Fibroblast of lung (primary cell): ENCODE measurements around the gene NOPCHAP1. TPM values are rescaled to one million over a fixed set of nuclear protein-coding genes. Genes with fewer than 3 reads are reported as not detected.

Source experiments
- DNase-seq, 2 donors: peaks; one replicate each; pipeline versions ENCODE4 v3.0.0 to v3.0.0-alpha.2; 2010; ENCODE audit warnings: low read depth in 2 of 2
- H2AFZ ChIP-seq: 2 replicates; pipeline ENCODE4 v1.5.1; 2012; ENCODE audit warnings: low read length, control low read depth, inconsistent platforms
- H3K27ac ChIP-seq: 2 replicates; pipeline ENCODE4 v1.5.1; 2011; ENCODE audit warnings: low read length, control low read depth; ENCODE audit not compliant: insufficient read depth
- H3K27me3 ChIP-seq: 2 replicates; pipeline ENCODE4 v1.5.1; 2011; ENCODE audit warnings: mild to moderate bottlenecking, low read length; ENCODE audit not compliant: control insufficient read depth, insufficient read depth
- H3K36me3 ChIP-seq: 2 replicates; pipeline ENCODE4 v1.5.1; 2011; ENCODE audit warnings: low read length; ENCODE audit not compliant: control insufficient read depth, insufficient read depth
- H3K4me1 ChIP-seq: 2 replicates; pipeline ENCODE4 v1.5.1; 2011; ENCODE audit warnings: low read length; ENCODE audit not compliant: control insufficient read depth, insufficient read depth; ENCODE audit errors: extremely low read depth
- H3K4me2 ChIP-seq: 2 replicates; pipeline ENCODE4 v1.5.1; 2011; ENCODE audit warnings: low read length, control low read depth; ENCODE audit not compliant: insufficient read depth; ENCODE audit errors: extremely low read depth
- H3K4me3 ChIP-seq, 4 experiments: fragments of 200-600 bp in 1 of 4; sonication (generic) in 1 of 4; replicated peaks in 1 of 4; 2 replicates each; pipeline ENCODE4 v1.5.1; 2011 to 2016; ENCODE audit warnings: low read length in 4 of 4, low read depth in 3 of 4, mild to moderate bottlenecking in 3 of 4, control low read depth in 2 of 4, inconsistent platforms in 1 of 4, mixed read lengths in 1 of 4; ENCODE audit not compliant: insufficient read depth in 1 of 4; ENCODE audit errors: control extremely low read depth in 1 of 4
- H3K79me2 ChIP-seq: 2 replicates; pipeline ENCODE4 v1.5.1; 2012; ENCODE audit warnings: mild to moderate bottlenecking, low read length, inconsistent platforms; ENCODE audit not compliant: control insufficient read depth, insufficient read depth
- H3K9ac ChIP-seq: 2 replicates; pipeline ENCODE4 v1.5.1; 2011; ENCODE audit warnings: mild to moderate bottlenecking, low read length, control low read depth; ENCODE audit not compliant: insufficient read depth
- H3K9me3 ChIP-seq: 2 replicates; pipeline ENCODE4 v1.5.1; 2012; ENCODE audit warnings: low read depth, low read length; ENCODE audit not compliant: control insufficient read depth, insufficient read depth
- H4K20me1 ChIP-seq: 2 replicates; pipeline ENCODE4 v1.5.1; 2011; ENCODE audit warnings: low read length; ENCODE audit not compliant: control insufficient read depth, insufficient read depth; ENCODE audit errors: extremely low read depth
- CTCF ChIP-seq, 2 donors: IDR thresholded peaks in 1 of 2; conservative IDR thresholded peaks in 1 of 2; 1 replicate in 1 of 2; 2 replicates in 1 of 2; pipeline ENCODE4 v1.5.1; 2011 to 2012; ENCODE audit warnings: low read length in 2 of 2, control low read depth in 1 of 2, inconsistent platforms in 1 of 2, low read depth in 1 of 2, mild to moderate bottlenecking in 1 of 2
- EZH2 ChIP-seq: IDR thresholded peaks from 2 replicates; pipeline ENCODE4 v1.5.1; 2012; ENCODE audit warnings: low read length, control low read depth, mild to moderate bottlenecking; ENCODE audit errors: missing control alignments
- polyA plus RNA-seq, 2 donors: library from polyadenylated mRNA; depleted of rRNA in 1 of 2; stranded (reverse) in 1 of 2; unstranded in 1 of 2; fragments of >200 nt; gene quantifications; 2 replicates each; pipeline ENCODE4 v1.2.1, GENCODE V29; 2011 to 2012; ENCODE audit warnings: missing spikeins in 1 of 2
- total RNA-seq: library from RNA; depleted of rRNA; stranded (reverse); fragments of >200 nt; gene quantifications from 2 replicates; pipeline ENCODE4 v1.2.1, GENCODE V29; 2014

The NOPCHAP1 gene
- total and polyA plus RNA-seq, 2 donors (not counting 1 experiment from before 2014, with no cell fraction given): 4.2 to 12.2 TPM

- peak in 1 of 2 donors; percentile 71 for DNase-seq
- H3K4me2 ChIP-seq: peak overlapping the region; percentile 74
- H3K36me3 ChIP-seq: no peaks in the 10 kb centered on the region
- H3K27ac ChIP-seq: no peak overlapping the region
- peaks cover 13% of the 10 kb centered on the region for H3K4me1 ChIP-seq
- H4K20me1 ChIP-seq: no peaks in the 10 kb centered on the region
- no peaks in the 10 kb centered on the region for H3K9me3 ChIP-seq
- peak overlapping the region; percentile 59 to 82 (median 74) for H3K4me3 ChIP-seq
- no peaks in the 10 kb centered on the region for H3K27me3 ChIP-seq
- peak overlapping the region; percentile 0 for H2AFZ ChIP-seq
- no peaks in the 10 kb centered on the region for H3K79me2 ChIP-seq
- TF ChIP-seq CTCF (conservative IDR thresholded peaks at IDR 0.05 in 1 of 2, IDR thresholded peaks at IDR 0.05 in 1 of 2; ENCODE audit: low read depth in 1 of 2, low read length in 2 of 2) (no peak), EZH2 (no peak)
- peak overlapping the region; percentile 67 for H3K9ac ChIP-seq
These were observed 29.0 kb upstream of the NOPCHAP1 start for GRCh38 chr12:104956870-104957718.

GRCh38 chr12:104957719-104958000 is 28.5 kb upstream of the NOPCHAP1 start:
- Histone ChIP-seq H3K27me3 (no peaks in the 10 kb centered on the region), H3K27ac (peak overlapping the region; percentile 52), H3K79me2 (no peaks in the 10 kb centered on the region), H3K9ac (peak overlapping the region; percentile 67), H3K4me1 (peaks cover 13% of the 10 kb centered on the region), H2AFZ (peak overlapping the region; percentile 0), H3K36me3 (no peaks in the 10 kb centered on the region), H3K4me2 (peak overlapping the region; percentile 74), H3K4me3 (peak overlapping the region; percentile 59 to 82 (median 74)), H3K9me3 (no peaks in the 10 kb centered on the region), H4K20me1 (no peaks in the 10 kb centered on the region)
- TF ChIP-seq EZH2 (no peak), CTCF (conservative IDR thresholded peaks at IDR 0.05 in 1 of 2, IDR thresholded peaks at IDR 0.05 in 1 of 2; ENCODE audit: low read depth in 1 of 2, low read length in 2 of 2) (no peak)
- DNase-seq: no peak

- Histone ChIP-seq H3K4me2 (peak within 1 kb of the TSS; percentile 84), H3K4me1 (peaks cover 13% of the 10 kb centered on the region), H3K4me3 (peak within 1 kb of the TSS; percentile 59 to 82 (median 74)), H4K20me1 (no peaks in the 10 kb centered on the region), H2AFZ (peak within 1 kb of the TSS; percentile 87), H3K36me3 (no peaks in the 10 kb centered on the region), H3K27me3 (no peaks in the 10 kb centered on the region), H3K27ac (peak within 1 kb of the TSS; percentile 89), H3K79me2 (no peaks in the 10 kb centered on the region), H3K9me3 (no peaks in the 10 kb centered on the region), H3K9ac (peak within 1 kb of the TSS; percentile 77)
- peak; percentile 92 to 96 for DNase-seq
- TF ChIP-seq CTCF (conservative IDR thresholded peaks at IDR 0.05 in 1 of 2, IDR thresholded peaks at IDR 0.05 in 1 of 2; ENCODE audit: low read depth in 1 of 2, low read length in 2 of 2) (peak in 1 of 2 donors; percentile 1), EZH2 (no peak)
These were observed 27.9 kb upstream of the NOPCHAP1 start, which contains the start of gene SLC41A2 for GRCh38 chr12:104958001-104958804. SLC41A2 (minus strand) TSS chr12:104958290; CDS start chr12:104928527, 29,763 bp downstream.
